ENCODE results near the gene GADD45A. TPM values are rescaled to one million over a fixed set of nuclear protein-coding genes. Genes with fewer than 3 reads are reported as not detected.

Gene GADD45A
- total RNA-seq, result 68.4 and 83.0 TPM in 2 replicates

GRCh38 chr1:67685067-67685557 is at the start of gene GADD45A:
Gene GADD45A (plus strand): TSS chr1:67685201. CDS start chr1:67685495, 294 bp downstream.

Other genes with a start within 250 kb of the GADD45A start
- gene GNG12, start 148.3 kb downstream of the GADD45A start, total RNA-seq, result 129 and 140 TPM in 2 replicates